Endodermal cell (in vitro differentiated cells): Measurements from ENCODE around the gene XPO6. TPM values are rescaled to one million over a fixed set of nuclear protein-coding genes. Genes with fewer than 3 reads are reported as not detected.
A peak's percentile ranks its signal among the peaks of the same experiment; 100 is the strongest.

ENCODE experiments used
- DNase-seq: peaks from one replicate; pipeline ENCODE4 v3.0.0-alpha.2; 2017
- H3K27ac ChIP-seq: 2 replicates; pipeline ENCODE4 v1.5.1; 2013; ENCODE audit warnings: mild to moderate bottlenecking, low read depth, low read length, moderate library complexity
- H3K27me3 ChIP-seq: 2 replicates; pipeline ENCODE4 v1.6.1; 2013; ENCODE audit warnings: mild to moderate bottlenecking, low read length, moderate library complexity; ENCODE audit not compliant: insufficient read depth, control insufficient read depth, poor library complexity, severe bottlenecking
- H3K36me3 ChIP-seq: 2 replicates; pipeline ENCODE4 v1.7.0; 2013; ENCODE audit warnings: mild to moderate bottlenecking, low read length, moderate library complexity; ENCODE audit not compliant: control insufficient read depth, insufficient read depth
- H3K4me1 ChIP-seq: one replicate; pipeline ENCODE4 v1.7.0; 2013; ENCODE audit warnings: low read length; ENCODE audit not compliant: control insufficient read depth, insufficient read depth
- H3K4me3 ChIP-seq: 2 replicates; pipeline ENCODE4 v1.5.1; 2013; ENCODE audit warnings: mild to moderate bottlenecking, low read length, moderate library complexity
- H3K9ac ChIP-seq: 2 replicates; pipeline ENCODE4 v1.6.1; 2013; ENCODE audit warnings: mild to moderate bottlenecking, low read length, moderate library complexity; ENCODE audit not compliant: poor library complexity, severe bottlenecking; ENCODE audit errors: extremely low read depth
- H3K9me3 ChIP-seq: 2 replicates; pipeline ENCODE4 v1.6.1; 2013; ENCODE audit warnings: mild to moderate bottlenecking, low read length, moderate library complexity; ENCODE audit not compliant: control insufficient read depth
- H3K27ac Mint-ChIP-seq: 2 replicates; pipeline ENCODE4 v1.8.0; 2020; ENCODE audit warnings: mixed read lengths
- H3K27me3 Mint-ChIP-seq: 2 replicates; pipeline ENCODE4 v1.8.0; 2021; ENCODE audit warnings: mild to moderate bottlenecking, mixed read lengths; ENCODE audit not compliant: insufficient read depth
- H3K36me3 Mint-ChIP-seq: 2 replicates; pipeline ENCODE4 v1.8.0; 2020; ENCODE audit warnings: low read depth, mixed read lengths
- H3K4me1 Mint-ChIP-seq: 2 replicates; pipeline ENCODE4 v1.8.0; 2020; ENCODE audit warnings: mixed read lengths
- H3K4me3 Mint-ChIP-seq: 2 replicates; pipeline ENCODE4 v1.8.0; 2020; ENCODE audit warnings: mild to moderate bottlenecking, moderate library complexity, mixed read lengths
- H3K9me3 Mint-ChIP-seq: 2 replicates; pipeline ENCODE4 v1.8.0; 2020; ENCODE audit warnings: mild to moderate bottlenecking, mixed read lengths
- CTCF ChIP-seq: fragments of 200-600 bp; sonication (generic); conservative IDR thresholded peaks from 2 replicates; pipeline ENCODE4 v1.5.0; 2021; ENCODE audit warnings: antibody characterized with exemption, mild to moderate bottlenecking
- WGBS, 2 experiments: methylation state at CpG; one replicate each; pipeline versions ENCODE4 v1.1.5 to v1.1.7; 2013; ENCODE audit warnings: missing lambda C conversion rate in 2 of 2, mixed read lengths in 1 of 2; ENCODE audit not compliant: insufficient coverage in 1 of 2, insufficient read length in 1 of 2; 5-methylcytosine and 5-hydroxymethylcytosine counted together
- total RNA-seq, 2 donors: library from RNA; stranded (reverse); fragmentation: NEBNext Ultra II Directional in 1 of 2; extraction: Animal tissue kit (Norgen Biotek cat#: 25700) in 1 of 2; gene quantifications; 2 replicates in 1 of 2; 3 replicates in 1 of 2; pipeline ENCODE4 v1.2.1, GENCODE V29; 2021

XPO6 gene
- total RNA-seq, 2 donors from 2014 or later, result 84.7 to 92.4 TPM

DNA sequence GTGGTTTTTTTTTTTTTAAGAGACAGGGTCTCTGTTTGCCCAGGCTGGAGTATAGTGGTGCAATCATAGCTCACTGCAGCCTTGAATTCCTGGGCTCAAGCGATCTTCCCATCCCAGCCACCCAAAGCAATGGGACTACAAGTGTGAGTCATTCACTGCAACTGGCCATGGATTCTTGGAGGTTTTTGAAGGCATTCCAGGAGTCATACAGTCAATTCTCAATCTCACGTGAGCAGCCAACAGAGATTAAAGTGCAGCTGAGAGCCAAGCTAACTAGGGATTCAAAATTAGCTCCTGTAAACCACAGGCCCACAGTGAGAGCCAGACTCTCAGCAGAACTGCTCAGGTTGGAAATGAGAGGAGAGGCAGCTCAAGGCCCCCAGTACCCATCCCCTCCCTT is 30.2 kb downstream of the XPO6 start:
- no peak overlapping the region for H3K4me3 Mint-ChIP-seq
- peaks cover 32% of the 10 kb centered on the region for H3K36me3 Mint-ChIP-seq
- H3K4me1 ChIP-seq, result no peaks in the 10 kb centered on the region
- H3K4me3 ChIP-seq, result no peak overlapping the region
- H3K27me3 ChIP-seq, result no peaks in the 10 kb centered on the region
- H3K27ac Mint-ChIP-seq, result peak overlapping the region; percentile 23
- no peak for TF ChIP-seq CTCF
- peaks cover 11% of the 10 kb centered on the region for H3K9me3 ChIP-seq
- peaks cover 21% of the 10 kb centered on the region for H3K4me1 Mint-ChIP-seq
- WGBS, 2 experiments, result 82 to 86% methylated on average over 2 of the region's 2 CpGs
- H3K27ac ChIP-seq, result no peak overlapping the region
- H3K27me3 Mint-ChIP-seq, result no peaks in the 10 kb centered on the region
- peaks cover 9% of the 10 kb centered on the region for H3K36me3 ChIP-seq
- peaks cover 5% of the 10 kb centered on the region for H3K9me3 Mint-ChIP-seq
- DNase-seq, result peak; percentile 58
- no peak overlapping the region for H3K9ac ChIP-seq

GRCh38 chr16:28180655-28181460 is 30.9 kb downstream of the XPO6 start:
- H3K36me3 Mint-ChIP-seq, result peaks cover 36% of the 10 kb centered on the region
- Histone ChIP-seq H3K4me3 (no peak overlapping the region), H3K27ac (no peak overlapping the region), H3K27me3 (no peaks in the 10 kb centered on the region), H3K9ac (no peak overlapping the region), H3K36me3 (peaks cover 13% of the 10 kb centered on the region), H3K4me1 (peaks cover under 1% of the 10 kb centered on the region), H3K9me3 (peaks cover 11% of the 10 kb centered on the region)
- DNase-seq, result no peak
- no peak for TF ChIP-seq CTCF
- H3K4me3 Mint-ChIP-seq, result no peak overlapping the region
- WGBS, 2 experiments, result 93 to 98% methylated on average over 3 to 9 of the region's 9 CpGs
- peaks cover 25% of the 10 kb centered on the region for H3K4me1 Mint-ChIP-seq
- H3K27me3 Mint-ChIP-seq, result no peaks in the 10 kb centered on the region
- H3K27ac Mint-ChIP-seq, result no peak overlapping the region
- peaks cover 5% of the 10 kb centered on the region for H3K9me3 Mint-ChIP-seq

- no peak overlapping the region for H3K4me3 Mint-ChIP-seq
- H3K4me1 ChIP-seq, result peaks cover 4% of the 10 kb centered on the region
- TF ChIP-seq CTCF, result no peak
- H3K9me3 ChIP-seq, result no peaks in the 10 kb centered on the region
- no peak for DNase-seq
- H3K27me3 ChIP-seq, result no peaks in the 10 kb centered on the region
- H3K27ac Mint-ChIP-seq, result peak overlapping the region; percentile 22
- H3K9me3 Mint-ChIP-seq, result peaks cover 2% of the 10 kb centered on the region
- no peak overlapping the region for H3K9ac ChIP-seq
- H3K27me3 Mint-ChIP-seq, result no peaks in the 10 kb centered on the region
- H3K4me1 Mint-ChIP-seq, result peaks cover 36% of the 10 kb centered on the region
- H3K4me3 ChIP-seq, result no peak overlapping the region
- H3K36me3 ChIP-seq, result peaks cover 23% of the 10 kb centered on the region
- no peak overlapping the region for H3K27ac ChIP-seq
- WGBS, 2 experiments, result 88 to 100% methylated on average over 1 of the region's 1 CpG
- peaks cover 46% of the 10 kb centered on the region for H3K36me3 Mint-ChIP-seq
These were observed 32.4 kb downstream of the XPO6 start for GRCh38 chr16:28179354-28179753.
